Endodermal cell (in vitro differentiated cells): Measurements from ENCODE around the gene JAKMIP1. TPM values are rescaled to one million over a fixed set of nuclear protein-coding genes. Genes with fewer than 3 reads are reported as not detected.
A peak's percentile ranks its signal among the peaks of the same experiment; 100 is the strongest.

ENCODE experiments used
- DNase-seq: peaks from one replicate; pipeline ENCODE4 v3.0.0-alpha.2; 2017
- H3K27ac ChIP-seq: 2 replicates; pipeline ENCODE4 v1.5.1; 2013; ENCODE audit warnings: mild to moderate bottlenecking, low read depth, low read length, moderate library complexity
- H3K27me3 ChIP-seq: 2 replicates; pipeline ENCODE4 v1.6.1; 2013; ENCODE audit warnings: mild to moderate bottlenecking, low read length, moderate library complexity; ENCODE audit not compliant: insufficient read depth, control insufficient read depth, poor library complexity, severe bottlenecking
- H3K36me3 ChIP-seq: 2 replicates; pipeline ENCODE4 v1.7.0; 2013; ENCODE audit warnings: mild to moderate bottlenecking, low read length, moderate library complexity; ENCODE audit not compliant: control insufficient read depth, insufficient read depth
- H3K4me1 ChIP-seq: one replicate; pipeline ENCODE4 v1.7.0; 2013; ENCODE audit warnings: low read length; ENCODE audit not compliant: control insufficient read depth, insufficient read depth
- H3K4me3 ChIP-seq: 2 replicates; pipeline ENCODE4 v1.5.1; 2013; ENCODE audit warnings: mild to moderate bottlenecking, low read length, moderate library complexity
- H3K9ac ChIP-seq: 2 replicates; pipeline ENCODE4 v1.6.1; 2013; ENCODE audit warnings: mild to moderate bottlenecking, low read length, moderate library complexity; ENCODE audit not compliant: poor library complexity, severe bottlenecking; ENCODE audit errors: extremely low read depth
- H3K9me3 ChIP-seq: 2 replicates; pipeline ENCODE4 v1.6.1; 2013; ENCODE audit warnings: mild to moderate bottlenecking, low read length, moderate library complexity; ENCODE audit not compliant: control insufficient read depth
- H3K27ac Mint-ChIP-seq: 2 replicates; pipeline ENCODE4 v1.8.0; 2020; ENCODE audit warnings: mixed read lengths
- H3K27me3 Mint-ChIP-seq: 2 replicates; pipeline ENCODE4 v1.8.0; 2021; ENCODE audit warnings: mild to moderate bottlenecking, mixed read lengths; ENCODE audit not compliant: insufficient read depth
- H3K36me3 Mint-ChIP-seq: 2 replicates; pipeline ENCODE4 v1.8.0; 2020; ENCODE audit warnings: low read depth, mixed read lengths
- H3K4me1 Mint-ChIP-seq: 2 replicates; pipeline ENCODE4 v1.8.0; 2020; ENCODE audit warnings: mixed read lengths
- H3K4me3 Mint-ChIP-seq: 2 replicates; pipeline ENCODE4 v1.8.0; 2020; ENCODE audit warnings: mild to moderate bottlenecking, moderate library complexity, mixed read lengths
- H3K9me3 Mint-ChIP-seq: 2 replicates; pipeline ENCODE4 v1.8.0; 2020; ENCODE audit warnings: mild to moderate bottlenecking, mixed read lengths
- CTCF ChIP-seq: fragments of 200-600 bp; sonication (generic); conservative IDR thresholded peaks from 2 replicates; pipeline ENCODE4 v1.5.0; 2021; ENCODE audit warnings: antibody characterized with exemption, mild to moderate bottlenecking
- WGBS, 2 experiments: methylation state at CpG; one replicate each; pipeline versions ENCODE4 v1.1.5 to v1.1.7; 2013; ENCODE audit warnings: missing lambda C conversion rate in 2 of 2, mixed read lengths in 1 of 2; ENCODE audit not compliant: insufficient coverage in 1 of 2, insufficient read length in 1 of 2; 5-methylcytosine and 5-hydroxymethylcytosine counted together
- total RNA-seq, 2 donors: library from RNA; stranded (reverse); fragmentation: NEBNext Ultra II Directional in 1 of 2; extraction: Animal tissue kit (Norgen Biotek cat#: 25700) in 1 of 2; gene quantifications; 2 replicates in 1 of 2; 3 replicates in 1 of 2; pipeline ENCODE4 v1.2.1, GENCODE V29; 2021

JAKMIP1 gene
- total RNA-seq, 2 donors from 2014 or later = 10.4 to 11.2 TPM

GRCh38 chr4:6232836-6233785 lies 32.8 kb upstream of the JAKMIP1 start:
- Mint-ChIP-seq H3K4me3 (no peak overlapping the region), H3K27me3 (no peaks in the 10 kb centered on the region), H3K27ac (no peak overlapping the region), H3K36me3 (no peaks in the 10 kb centered on the region), H3K9me3 (no peaks in the 10 kb centered on the region), H3K4me1 (no peaks in the 10 kb centered on the region)
- no peaks in the 10 kb centered on the region for H3K27me3 ChIP-seq
- DNase-seq = peak; percentile 50
- H3K9me3 ChIP-seq = no peaks in the 10 kb centered on the region
- no peaks in the 10 kb centered on the region for H3K4me1 ChIP-seq
- WGBS, 2 experiments = 92 to 93% methylated on average over 25 to 30 of the region's 30 CpGs
- no peak overlapping the region for H3K9ac ChIP-seq
- H3K36me3 ChIP-seq = no peaks in the 10 kb centered on the region
- no peak for TF ChIP-seq CTCF
- H3K4me3 ChIP-seq = no peak overlapping the region
- no peak overlapping the region for H3K27ac ChIP-seq

DNA sequence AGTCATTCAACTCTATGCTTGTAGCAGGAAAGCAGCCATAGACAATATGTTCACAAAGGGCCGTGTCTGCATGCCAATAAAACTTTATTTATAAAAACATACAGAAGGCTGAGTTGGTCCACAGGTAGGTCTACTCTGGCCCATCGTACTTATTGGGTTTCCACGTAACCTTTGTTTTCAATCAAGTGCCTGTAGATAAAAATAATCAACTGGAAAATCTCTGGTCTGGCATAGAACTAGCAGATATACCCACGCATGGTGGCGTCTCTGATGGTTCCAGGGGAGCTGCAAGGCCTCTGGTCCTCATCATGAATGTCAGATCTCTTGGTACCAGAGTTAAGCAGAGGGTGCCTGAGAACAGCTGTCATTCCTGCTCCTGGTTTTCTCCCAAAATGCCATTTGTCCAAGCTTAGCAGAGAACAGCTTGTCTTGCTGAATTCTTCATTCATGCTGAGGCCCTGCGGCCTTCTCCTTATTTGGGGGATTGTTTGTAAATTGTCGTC lies 31.4 kb upstream of the JAKMIP1 start:
- no peaks in the 10 kb centered on the region for H3K4me1 ChIP-seq
- no peak overlapping the region for H3K9ac ChIP-seq
- peak; percentile 19 for DNase-seq
- TF ChIP-seq CTCF = no peak
- no peak overlapping the region for H3K4me3 ChIP-seq
- H3K36me3 ChIP-seq = no peaks in the 10 kb centered on the region
- Mint-ChIP-seq H3K27ac (no peak overlapping the region), H3K36me3 (no peaks in the 10 kb centered on the region), H3K27me3 (no peaks in the 10 kb centered on the region), H3K4me3 (no peak overlapping the region), H3K4me1 (no peaks in the 10 kb centered on the region), H3K9me3 (no peaks in the 10 kb centered on the region)
- H3K9me3 ChIP-seq = no peaks in the 10 kb centered on the region
- no peaks in the 10 kb centered on the region for H3K27me3 ChIP-seq
- no peak overlapping the region for H3K27ac ChIP-seq
- WGBS, 2 experiments = 83 to 92% methylated on average over 5 to 7 of the region's 7 CpGs

GRCh38 chr4:6230827-6231662 lies 30.7 kb upstream of the JAKMIP1 start:
- no peak for TF ChIP-seq CTCF
- Mint-ChIP-seq H3K4me1 (no peaks in the 10 kb centered on the region), H3K27me3 (no peaks in the 10 kb centered on the region), H3K27ac (peak overlapping the region; percentile 26), H3K9me3 (no peaks in the 10 kb centered on the region), H3K4me3 (no peak overlapping the region), H3K36me3 (no peaks in the 10 kb centered on the region)
- Histone ChIP-seq H3K9me3 (no peaks in the 10 kb centered on the region), H3K4me3 (no peak overlapping the region), H3K27ac (no peak overlapping the region), H3K9ac (no peak overlapping the region), H3K4me1 (no peaks in the 10 kb centered on the region), H3K36me3 (no peaks in the 10 kb centered on the region), H3K27me3 (no peaks in the 10 kb centered on the region)
- peak; percentile 28 for DNase-seq
- 94 to 95% methylated on average over 18 to 21 of the region's 21 CpGs for WGBS, 2 experiments
